ENCODE results near the gene GDA.
"Not testable (repeated sequence)": the region's sequence is repeated elsewhere in the genome, so short reads cannot be mapped to it uniquely, and the experiment has no call there.

Gene GDA

DNA sequence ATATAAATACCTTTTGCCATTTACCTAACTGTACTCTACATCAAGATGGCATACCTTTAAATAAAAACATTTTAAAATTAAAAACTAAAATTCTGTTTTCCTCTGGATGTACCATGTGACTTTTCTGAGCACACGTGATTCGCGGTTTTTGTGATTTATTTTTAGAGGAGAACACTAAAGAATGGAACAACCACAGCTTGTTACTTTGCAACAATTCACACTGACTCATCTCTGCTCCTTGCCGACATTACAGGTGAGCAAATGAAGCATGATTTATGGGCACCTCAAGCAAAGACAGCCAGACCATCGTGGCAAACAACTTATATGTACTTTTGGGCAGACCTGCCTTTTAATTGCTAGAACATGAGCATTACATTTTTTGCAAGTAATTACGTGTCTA, 61.3 kb downstream of the GDA start:
- DNase-seq: no peak

DNA sequence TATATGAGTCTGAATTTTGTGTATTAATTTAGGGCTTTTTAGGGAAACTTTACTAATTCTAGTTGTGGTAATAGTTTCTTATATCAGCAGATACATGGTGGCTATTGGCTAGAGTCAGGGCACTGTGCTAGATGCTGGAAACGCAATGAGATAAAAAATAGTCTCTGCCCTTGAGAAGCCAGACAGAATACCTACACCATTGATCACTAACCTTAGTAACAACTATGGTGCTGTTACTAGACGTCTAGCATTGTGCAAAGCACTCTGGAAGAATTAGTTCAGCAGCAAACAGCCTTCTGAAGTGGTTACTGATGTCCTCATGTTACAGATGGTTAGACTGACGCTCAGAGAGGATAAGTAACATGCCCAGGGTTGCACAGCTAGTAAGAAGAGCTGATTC, 61.8 kb downstream of the GDA start:
- no peak for DNase-seq

DNA sequence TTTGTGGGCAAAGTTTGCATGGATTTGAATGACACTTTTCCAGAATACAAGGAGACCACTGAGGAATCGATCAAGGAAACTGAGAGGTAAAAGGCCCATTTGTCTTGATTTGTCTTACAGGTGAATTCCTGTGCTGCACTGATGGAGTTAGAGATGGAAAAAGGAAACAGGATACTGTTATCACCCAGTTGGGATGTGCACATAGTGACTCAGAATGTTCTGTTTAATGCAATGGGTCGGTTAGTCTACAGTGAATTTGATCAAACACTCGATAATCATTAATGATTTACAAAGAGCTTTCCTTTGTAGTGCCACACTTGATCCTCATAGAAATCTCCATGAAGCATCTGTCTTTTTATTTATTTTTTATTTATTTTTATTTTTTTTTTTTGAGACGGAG, 64.7 kb downstream of the GDA start:
- DNase-seq: no peak

DNA sequence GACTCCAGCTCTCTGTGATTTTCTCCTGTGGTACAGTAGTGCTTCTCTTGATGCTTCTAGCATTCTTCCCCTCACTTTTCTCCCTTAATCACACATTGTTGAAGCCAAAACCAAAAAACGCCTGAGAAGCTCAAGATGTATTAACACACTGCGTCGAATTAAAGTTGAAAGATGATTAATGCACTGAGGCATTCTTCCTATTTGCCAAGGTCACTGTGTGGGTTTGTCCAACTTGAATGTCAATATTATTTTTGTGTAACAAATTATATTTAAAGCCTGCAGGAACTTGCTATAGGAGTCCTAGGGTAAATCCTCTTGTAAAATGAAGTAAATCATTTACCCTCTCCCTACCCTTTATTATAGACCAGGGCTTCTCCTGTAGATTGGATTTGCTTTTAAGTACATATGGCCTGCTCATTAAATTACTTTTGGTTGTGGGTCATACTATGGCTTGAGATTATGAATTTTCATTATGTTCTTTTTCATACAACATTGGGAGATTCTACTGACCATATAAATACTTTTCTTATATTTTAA, 68.1 kb downstream of the GDA start:
- DNase-seq: no peak

DNA sequence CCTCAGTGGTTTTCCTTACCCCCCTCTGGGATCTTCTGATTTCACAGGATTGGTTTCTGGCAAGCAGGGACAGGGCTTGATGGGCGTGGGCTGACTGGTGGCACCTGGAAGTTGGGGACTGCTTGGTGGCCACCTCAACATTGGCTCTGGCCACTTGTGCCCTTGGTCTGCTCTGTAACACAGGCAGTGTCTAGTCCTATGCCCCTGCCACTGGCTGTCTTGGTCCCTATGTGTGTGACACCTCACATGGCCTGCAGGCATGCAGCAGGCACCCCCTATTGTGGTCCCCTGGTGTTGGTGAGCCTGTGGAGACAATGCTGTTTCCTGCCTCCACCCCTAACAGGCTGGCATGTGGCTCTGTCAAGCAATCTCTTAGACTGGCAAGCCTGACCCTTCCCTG, 71.3 kb downstream of the GDA start:
- DNase-seq: no peak

DNA sequence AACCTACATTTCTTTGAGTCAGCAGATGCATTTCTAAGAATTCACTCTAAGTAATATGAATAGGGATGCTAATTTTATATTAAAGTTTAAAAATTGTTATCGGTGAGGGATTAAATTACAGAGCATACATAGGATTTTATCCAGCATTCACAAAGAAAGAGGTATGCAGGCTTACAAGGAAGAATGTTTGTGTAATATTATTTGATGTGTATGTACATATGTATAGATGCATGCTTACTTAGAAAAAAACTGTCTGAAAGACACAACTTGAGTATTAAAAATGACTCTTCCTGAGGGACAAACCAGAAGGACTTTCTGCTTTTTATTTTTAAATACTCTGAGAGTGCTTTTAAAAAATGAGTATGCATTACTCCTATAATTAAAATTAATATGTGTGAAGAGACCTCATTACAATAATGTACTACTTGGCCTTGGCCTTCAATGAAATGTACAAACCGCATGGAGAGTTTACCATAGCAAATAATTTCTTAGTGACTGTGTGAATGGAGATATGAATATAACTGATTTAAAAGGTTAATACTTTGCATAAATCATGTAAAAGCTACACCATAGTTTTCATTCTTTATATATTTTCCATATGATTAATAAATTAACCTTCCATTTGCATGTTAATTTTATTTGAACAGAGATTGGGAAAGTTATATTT, 77.0 kb downstream of the GDA start:
- no peak for DNase-seq

DNA sequence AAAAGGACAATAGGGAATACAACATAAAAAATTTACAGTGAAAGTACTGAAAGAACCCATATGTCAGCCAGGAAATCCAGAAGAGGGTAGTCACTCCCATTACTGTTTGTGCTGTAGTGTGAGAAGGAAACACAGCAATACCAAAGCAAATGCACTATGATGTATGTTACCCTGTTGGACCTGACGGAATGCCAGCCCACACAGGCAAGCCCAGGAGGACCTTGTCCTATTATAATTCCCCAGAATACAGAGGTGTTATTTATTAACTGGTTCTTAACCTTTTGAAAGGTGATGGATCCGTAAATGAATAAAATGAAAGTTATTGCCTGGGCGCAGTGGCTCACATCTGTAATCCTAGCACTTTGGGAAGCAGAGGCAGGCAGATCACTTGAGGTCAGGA, 79.0 kb downstream of the GDA start:
- DNase-seq: no peak

DNA sequence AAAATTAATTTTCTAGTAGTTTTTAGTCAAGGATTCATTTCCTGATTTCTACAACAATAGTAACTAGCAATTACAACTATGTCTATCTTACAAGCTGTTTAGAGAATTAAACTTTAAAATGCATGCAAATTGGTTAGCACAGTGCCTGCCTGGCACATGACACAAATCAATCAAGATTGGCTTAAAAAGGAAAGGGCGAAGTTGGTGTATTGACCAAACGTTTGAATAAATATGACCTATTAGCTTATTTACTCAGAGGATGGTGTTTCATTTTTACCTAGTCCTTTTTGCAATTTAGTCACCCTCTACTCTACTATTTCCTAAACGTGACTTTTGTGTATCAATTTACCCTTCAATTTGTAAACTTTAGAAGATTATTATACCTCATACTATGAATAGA, 83.5 kb downstream of the GDA start:
- no peak for DNase-seq

DNA sequence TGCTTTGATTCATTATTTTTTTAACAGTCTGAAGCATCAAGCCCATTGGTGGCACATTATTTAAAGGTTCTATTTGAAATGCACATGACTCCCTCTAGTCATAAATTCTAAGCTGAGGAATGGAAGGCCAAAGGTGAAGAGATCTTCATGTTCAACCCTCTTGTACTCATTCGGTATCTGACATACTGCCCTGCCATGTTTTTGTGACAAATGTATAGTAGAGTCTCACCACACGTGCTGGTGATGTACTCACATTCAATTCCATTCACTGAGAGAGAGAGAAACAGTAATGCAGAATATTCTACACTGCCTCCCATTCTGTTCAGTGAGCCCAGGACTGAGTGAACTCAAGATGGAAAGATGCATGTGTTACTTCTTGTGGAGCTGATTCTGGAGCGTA, 98.3 kb downstream of the GDA start:
- DNase-seq: no peak

DNA sequence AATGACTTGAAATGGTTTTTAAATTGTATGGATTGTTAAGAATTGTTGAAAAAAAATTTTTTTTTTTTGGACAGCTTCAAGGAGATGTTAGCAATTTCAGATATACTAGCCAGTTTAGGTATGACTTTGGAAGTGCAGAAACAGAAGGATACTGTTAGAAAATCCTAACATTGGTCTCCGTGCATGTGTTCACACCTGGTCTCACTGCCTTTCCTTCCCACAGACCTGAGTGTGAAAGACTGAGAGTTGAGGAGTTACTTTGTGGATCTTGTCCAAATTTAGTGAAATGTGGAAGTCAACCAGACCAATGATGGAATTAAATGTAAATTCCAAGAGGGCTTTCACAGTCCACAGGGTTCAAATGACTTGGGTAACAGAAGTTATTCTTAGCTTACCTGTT, 102.3 kb downstream of the GDA start:
- DNase-seq: no peak

DNA sequence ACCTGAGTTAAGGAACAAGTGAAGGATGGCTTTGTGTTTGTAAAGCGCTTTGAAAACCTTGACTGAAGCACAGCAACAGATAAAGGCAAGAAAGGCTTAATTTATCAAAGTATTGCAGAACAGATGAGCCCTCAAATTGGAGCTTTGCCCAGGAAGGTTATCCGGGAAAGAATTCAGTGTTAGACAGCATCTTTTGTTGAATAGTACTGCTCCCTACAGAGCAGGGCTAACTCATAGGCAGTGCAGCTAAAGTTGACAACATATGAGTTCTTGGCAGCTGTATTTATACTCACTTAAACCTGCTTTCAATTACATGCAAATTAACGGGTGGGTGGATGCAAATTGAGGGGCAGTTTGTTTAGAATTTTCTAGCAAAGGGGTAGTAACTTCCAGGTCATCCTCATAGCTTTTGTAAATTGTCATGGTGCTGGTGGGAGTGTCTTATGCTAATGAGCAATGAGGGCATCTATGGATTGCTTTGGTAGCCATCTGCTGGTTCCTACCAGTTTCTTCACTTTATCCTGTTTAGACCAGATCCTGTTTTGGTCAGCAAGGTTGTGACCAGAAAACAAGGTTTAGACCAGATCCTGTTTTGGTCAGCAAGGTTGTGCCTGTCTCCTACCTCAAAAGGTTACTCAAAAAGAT, 105.8 kb downstream of the GDA start:
- DNase-seq: no peak

DNA sequence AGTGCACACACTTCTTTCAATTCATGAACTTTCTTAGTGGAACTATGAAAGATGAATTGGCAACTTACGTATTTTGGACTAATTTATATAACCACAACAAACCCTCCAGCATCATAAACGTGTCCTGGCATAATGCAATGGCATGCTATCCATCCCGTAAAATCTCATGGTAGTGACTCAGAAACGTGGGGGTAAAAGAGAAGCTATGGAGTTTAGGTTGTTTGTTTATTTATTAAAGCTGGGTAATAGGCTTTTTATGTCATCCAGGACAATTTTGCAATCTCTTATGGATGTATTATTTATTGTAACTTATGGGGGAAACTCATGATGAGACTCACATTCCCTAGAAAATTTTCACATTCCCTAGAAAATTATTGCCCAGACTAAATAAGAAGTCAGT, 106.3 kb downstream of the GDA start:
- DNase-seq: no peak

DNA sequence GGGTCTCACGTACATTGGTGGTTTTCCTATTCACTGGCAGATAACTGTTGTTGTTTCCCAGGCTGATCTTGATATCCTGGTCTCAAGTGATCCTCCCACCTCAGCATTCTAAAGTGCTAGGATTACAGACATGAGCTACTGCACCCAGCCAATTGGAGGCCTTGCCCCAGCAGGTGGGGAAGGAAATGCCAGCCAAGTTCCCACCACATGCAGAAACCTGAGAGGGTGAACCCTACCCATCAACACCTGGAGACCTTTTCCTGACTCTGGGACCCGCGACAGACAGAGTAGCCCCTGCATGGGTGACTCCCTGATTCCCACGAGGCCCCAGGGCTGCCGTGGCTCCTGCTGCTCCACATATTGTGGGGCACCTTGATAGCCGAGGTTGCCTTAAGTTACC, 107.7 kb downstream of the GDA start:
- no peak for DNase-seq

DNA sequence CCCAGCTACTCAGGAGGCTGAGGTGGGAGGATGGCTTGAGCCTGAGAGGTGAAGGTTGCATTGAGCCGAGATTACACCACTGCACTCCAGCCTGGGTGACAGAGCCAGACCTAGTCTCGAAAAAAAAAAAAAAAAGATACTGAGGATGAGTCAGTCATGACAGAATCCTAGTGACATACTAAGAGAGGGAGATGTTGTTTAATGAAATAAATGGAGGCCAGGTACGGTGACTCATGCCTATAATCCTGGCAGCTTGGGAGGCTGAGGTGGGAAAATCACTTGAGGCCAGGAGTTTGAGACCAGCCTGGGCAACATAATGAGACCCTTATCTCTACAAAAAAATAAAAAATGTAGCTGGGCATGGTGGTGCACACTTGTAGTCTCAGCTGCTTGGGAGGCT, 108.6 kb downstream of the GDA start:
- DNase-seq: no peak

DNA sequence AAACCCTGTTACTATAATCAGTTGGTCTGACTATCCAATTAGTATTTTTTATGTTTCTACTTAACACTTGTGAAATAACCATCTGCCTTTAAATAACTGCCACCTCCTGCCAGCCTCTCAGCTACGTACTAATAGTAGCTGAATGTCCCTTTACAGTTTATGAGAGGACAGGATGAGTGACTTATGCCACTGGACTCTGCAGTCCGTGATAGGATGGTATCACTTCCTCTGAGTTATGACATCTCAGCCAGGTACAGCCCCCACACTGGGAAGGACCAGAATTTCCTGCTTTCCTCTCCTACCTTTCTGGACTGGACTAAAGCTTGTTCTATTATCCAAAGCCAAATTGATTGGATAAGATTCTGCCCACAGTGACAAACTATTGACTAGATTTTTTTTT, 112.8 kb downstream of the GDA start:
- DNase-seq: no peak

DNA sequence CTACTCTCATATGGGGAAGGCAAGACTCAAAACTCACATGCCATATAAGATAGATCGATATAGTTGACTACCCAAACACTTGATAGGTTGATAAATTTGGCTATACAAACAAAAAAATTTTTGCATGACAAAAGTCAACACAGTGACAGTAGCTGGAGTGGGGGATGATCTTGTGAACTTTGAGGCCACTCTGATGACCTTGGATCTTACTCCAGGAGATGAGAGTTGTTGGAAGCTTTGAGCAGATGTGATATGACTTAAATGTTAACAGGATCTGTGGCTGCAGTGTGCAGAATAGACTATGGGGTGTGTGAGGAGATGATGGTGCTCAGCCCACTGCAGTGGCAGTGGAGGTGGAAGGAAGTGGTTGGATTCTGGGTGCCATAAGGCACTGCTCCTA, 114.3 kb downstream of the GDA start:
- DNase-seq: no peak

DNA sequence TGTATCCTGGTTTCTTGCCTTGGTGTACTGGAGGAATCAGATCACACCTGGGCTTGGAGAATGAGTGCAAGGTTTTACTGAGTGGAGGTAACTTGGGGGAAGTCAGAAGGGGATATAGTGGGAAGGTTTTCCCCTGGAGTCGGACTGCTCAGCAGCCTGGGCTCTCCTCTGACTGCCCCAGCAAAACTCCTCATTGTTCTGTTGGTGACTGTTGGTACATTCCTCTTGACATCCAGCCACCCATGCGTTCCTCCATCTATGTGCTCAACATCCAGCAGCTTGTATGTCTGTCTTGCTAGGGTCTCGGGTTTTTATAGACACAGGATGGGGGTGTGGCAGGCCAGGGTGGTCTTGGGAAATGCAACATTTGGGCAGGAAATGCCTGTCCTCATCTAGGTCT, 119.7 kb downstream of the GDA start:
- no peak for DNase-seq

DNA sequence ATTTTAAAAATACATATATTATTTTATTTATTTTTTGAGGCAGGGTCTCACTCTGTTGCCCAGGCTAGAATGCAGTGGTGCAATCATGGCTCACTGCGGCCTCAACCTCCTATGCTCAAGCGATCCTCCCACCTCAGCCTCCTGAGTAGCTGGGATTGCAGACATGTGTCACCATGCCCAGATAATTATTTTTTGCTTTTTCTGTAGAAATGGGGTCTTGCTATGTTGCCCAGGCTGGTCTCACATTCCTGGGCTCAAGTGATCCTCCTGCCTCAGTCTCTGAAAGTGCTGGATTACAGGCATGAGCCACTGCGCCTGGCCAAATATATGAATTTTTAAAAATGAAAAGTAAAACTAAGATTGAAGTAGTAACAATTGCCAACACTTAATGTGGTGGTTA, 121.1 kb downstream of the GDA start:
- not testable (repeated sequence) for DNase-seq

DNA sequence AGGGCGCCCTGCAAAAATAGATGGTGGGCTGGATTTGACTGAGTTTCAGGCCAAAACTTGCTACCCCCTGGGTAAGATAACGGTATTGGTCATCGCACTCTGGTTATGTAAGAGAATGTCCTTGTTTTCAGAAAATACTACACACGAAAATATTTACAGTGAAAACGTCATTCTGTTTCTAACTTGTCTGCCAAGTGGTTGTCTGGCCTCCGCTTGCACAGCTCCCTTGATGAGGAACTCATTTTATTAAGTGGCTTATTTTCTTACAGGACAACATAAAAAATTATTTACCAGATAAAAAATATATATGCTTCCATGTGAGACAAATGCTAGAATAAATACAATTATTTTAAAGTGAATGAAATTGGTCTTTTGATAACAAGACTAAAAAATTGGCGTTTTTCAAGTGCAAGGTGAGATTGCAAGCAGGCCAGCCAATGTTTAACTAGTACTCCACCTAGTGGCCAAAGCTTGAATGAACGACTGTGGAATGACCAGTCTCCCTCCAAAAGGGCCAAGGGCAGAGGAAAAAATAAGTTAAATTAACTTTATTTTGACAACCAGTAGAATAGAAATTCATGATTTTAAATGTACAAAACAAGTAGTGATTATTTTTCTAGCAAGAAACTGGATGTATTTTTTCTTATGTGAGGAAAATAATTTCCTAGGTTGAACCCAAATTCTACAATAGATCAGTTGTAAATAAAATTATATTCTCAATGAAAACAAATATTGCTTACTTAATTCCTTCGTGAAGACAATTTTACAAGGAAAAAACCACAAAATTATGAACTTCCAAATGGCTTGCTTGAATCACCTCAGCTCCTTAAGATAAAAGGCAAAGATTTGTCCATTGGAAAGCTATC, 122.6 kb downstream of the GDA start:
- peak; percentile 45 to 60 for DNase-seq

DNA sequence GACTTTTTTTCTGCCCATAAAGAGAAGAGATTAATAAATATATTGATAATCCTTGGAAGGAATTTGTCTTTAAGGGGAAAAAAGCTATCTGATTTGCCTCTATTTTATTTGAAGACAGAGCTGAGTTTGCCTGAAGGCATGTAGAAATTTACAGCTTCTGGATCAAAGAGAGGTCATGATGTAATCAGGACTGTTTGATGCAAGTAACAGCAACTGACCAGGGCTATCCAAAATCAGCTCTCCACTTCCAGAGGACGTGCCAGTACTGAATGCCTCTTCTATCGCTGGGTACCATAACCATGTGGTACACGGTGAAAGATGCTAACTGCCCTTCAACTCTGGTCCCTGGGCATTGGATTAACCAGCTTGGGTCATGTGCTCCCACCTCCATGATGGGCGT, 125.2 kb downstream of the GDA start:
- no peak for DNase-seq

DNA sequence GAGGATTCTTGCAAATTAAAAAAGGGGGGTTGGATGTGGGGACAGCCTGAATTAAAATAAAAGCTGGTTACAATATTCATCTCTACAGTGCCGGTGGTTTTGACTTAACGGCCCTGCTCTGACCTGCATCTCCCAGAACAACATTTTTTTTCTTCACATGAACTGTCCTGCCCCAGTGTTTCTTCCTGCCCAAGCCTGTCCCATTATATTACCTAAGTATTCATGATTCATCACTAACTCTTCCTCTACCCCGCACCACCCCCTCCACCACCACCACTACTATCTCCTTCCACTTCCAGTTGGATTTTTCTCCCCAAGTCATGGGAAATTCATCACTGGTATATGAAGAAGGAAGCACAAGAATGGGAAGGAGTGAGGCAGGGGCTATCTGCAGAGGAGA, 125.7 kb downstream of the GDA start:
- no peak for DNase-seq

DNA sequence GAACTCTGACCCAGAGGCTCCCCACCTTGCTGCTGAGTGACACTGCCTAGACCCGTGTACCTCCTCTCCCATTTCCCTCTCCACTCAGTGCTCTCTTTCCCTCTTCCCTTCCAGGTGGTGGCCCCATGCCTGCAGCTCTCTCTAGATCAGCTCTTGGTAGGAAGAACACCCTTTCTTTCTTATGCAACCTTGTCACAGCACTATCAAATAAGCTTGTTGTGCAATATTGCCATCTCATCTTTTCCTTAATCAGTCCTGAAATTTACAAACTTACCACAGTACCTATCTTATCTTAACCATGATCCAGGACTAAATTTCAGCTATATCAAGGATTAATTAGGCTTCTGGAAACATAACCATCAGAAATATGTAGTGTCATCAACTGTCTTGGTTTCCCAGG, 127.2 kb downstream of the GDA start:
- no peak for DNase-seq

DNA sequence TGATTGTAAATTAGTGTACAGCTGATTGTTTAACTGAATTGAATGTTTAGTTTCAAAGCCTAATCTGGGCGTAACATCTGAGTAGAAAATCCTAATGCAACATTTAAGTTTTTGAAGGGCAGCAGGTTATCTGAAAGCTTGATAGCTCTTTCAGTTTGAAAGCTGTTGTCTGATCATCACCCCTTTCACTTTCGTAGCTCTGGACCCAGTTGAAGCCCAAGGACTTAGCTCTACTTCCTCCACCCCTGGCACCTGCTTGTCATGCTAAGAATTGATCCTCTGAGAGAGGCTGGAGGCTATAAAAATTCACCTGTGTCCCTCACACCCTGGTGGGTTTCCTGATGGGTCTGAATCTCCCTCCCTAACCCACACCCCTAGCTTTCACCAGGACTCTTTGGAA, 129.7 kb downstream of the GDA start:
- DNase-seq: no peak

DNA sequence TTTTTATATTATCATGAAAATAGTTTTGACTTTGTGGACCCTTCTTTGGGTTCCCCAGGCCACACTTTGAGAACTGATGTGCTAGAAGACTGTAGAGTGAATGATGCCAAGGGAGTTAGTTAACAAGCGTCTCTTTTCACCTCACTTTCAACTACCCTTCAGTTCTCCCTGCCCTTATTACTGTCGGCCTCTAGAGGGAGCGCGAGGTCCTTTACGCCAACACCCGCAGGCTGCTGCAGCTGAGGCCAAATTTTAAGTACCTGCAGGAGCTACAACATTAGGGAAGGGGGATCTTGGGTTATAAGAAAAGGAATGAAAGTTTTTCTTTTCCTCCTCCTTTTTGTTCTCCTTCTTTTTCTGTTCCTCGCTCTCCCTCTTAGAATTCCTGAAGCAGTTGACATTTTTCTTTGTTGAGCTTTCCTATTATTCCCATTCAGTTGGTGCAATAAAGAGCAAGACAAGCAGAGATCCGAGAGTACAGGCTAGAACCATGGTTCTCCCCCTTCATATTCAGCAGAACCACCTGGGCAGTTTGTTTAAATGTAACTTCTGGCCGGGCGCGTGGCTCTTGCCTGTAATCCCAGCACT, 131.8 kb downstream of the GDA start:
- peak in 1 of 2 experiments; percentile 64 for DNase-seq
